ENCODE results near the gene DLX1.

DNA sequence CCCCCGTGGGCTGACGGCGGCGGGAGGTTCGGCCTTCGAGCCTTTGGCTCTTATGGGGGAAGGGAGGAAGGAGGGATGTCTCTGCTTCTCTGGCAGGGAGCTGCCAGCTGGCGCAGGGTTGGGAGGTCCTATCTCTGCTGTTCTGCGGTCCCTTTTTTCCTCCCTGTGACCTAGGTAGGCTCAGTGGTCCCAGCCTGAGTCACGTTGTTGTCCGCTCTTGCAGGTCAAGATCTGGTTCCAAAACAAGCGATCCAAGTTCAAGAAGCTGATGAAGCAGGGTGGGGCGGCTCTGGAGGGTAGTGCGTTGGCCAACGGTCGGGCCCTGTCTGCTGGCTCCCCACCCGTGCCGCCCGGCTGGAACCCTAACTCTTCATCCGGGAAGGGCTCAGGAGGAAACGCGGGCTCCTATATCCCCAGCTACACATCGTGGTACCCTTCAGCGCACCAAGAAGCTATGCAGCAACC lies 2.5 kb downstream of the DLX1 start:
- TF ChIP-seq POLR2A (IDR thresholded peaks at IDR 0.05): no peak
- TF ChIP-seq, protein P1, sequence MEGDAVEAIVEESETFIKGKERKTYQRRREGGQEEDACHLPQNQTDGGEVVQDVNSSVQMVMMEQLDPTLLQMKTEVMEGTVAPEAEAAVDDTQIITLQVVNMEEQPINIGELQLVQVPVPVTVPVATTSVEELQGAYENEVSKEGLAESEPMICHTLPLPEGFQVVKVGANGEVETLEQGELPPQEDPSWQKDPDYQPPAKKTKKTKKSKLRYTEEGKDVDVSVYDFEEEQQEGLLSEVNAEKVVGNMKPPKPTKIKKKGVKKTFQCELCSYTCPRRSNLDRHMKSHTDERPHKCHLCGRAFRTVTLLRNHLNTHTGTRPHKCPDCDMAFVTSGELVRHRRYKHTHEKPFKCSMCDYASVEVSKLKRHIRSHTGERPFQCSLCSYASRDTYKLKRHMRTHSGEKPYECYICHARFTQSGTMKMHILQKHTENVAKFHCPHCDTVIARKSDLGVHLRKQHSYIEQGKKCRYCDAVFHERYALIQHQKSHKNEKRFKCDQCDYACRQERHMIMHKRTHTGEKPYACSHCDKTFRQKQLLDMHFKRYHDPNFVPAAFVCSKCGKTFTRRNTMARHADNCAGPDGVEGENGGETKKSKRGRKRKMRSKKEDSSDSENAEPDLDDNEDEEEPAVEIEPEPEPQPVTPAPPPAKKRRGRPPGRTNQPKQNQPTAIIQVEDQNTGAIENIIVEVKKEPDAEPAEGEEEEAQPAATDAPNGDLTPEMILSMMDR (IDR thresholded peaks at IDR 0.05): no peak

Measured in lower leg skin (tissue), 3 donors.